ENCODE data around the gene SRSF2.
A peak's percentile ranks its signal among the peaks of the same experiment; 100 is the strongest.
"Not testable (repeated sequence)": the region's sequence is repeated elsewhere in the genome, so short reads cannot be mapped to it uniquely, and the experiment has no call there.

SRSF2 gene, protein sequence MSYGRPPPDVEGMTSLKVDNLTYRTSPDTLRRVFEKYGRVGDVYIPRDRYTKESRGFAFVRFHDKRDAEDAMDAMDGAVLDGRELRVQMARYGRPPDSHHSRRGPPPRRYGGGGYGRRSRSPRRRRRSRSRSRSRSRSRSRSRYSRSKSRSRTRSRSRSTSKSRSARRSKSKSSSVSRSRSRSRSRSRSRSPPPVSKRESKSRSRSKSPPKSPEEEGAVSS

DNA sequence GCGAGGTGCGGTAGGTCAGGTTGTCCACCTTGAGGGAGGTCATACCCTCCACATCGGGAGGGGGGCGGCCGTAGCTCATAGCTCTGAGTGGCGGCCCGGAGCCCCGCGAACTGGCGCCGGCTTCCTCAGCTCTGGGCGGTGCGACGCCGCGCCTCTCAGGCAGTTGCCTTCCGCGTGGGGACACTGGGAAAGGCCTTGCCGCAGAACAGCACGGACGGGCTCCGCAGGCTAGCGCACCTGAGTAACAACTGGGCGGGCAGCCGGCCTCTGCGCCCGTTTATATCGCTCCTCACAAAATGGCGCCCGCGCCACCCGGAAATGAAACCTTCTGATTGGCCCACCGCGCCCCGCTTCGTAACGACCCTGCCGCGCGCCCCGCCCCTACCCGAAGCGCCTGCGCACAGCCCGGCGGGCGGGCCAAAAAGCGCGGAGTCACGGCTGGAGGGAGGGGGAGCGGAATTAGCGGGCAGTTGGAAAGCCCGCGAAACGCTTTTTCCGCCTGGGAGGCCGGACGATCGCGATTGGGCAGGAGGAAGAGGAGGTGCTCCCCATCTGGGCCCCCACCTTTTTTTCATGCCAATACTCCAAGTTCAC, at the start of gene SRSF2:
SRSF2 (minus strand) TSS at position 250 of the 594 bp plus-strand sequence; CDS start at position 79, 171 bp downstream.
- peak; percentile 100 for DNase-seq

DNA sequence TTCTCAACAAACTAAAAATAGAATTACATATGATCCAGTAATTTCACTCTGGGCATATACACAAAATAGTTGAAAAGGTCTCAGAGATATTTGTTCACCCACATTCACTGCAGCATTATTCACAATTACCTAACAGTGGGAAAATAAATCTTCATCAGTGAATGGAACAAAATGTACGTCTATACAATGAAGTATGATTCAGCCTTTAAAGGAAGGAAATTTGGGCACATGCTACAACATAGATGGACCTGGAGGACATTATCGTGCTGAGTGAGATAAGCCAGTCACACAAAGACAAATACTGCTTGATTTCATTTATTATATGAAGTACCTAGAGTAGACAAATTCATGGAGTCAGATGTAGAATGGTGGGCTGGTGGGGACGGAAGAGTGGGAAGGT, 47.8 kb upstream of the SRSF2 start:
- DNase-seq: no peak

DNA sequence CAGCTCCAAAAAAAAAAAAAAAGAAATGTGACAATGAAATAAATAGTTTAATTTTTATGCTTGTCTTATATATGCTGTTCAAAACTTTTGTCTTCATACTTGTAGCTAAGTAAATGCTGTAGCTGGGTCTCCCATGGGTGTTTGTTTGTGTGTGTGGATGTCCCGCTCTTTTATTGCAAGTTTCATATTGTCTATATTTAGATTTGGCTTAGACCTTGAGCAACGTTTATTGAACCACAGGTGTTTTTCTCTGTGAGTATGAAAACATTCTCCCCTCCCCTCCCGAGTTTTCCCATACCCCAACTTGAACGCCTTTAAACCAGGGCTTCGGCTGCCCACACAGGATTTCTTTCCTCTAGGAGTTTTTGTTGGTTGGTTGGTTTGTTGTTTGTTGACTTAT, 46.0 kb upstream of the SRSF2 start:
- no peak for DNase-seq

DNA sequence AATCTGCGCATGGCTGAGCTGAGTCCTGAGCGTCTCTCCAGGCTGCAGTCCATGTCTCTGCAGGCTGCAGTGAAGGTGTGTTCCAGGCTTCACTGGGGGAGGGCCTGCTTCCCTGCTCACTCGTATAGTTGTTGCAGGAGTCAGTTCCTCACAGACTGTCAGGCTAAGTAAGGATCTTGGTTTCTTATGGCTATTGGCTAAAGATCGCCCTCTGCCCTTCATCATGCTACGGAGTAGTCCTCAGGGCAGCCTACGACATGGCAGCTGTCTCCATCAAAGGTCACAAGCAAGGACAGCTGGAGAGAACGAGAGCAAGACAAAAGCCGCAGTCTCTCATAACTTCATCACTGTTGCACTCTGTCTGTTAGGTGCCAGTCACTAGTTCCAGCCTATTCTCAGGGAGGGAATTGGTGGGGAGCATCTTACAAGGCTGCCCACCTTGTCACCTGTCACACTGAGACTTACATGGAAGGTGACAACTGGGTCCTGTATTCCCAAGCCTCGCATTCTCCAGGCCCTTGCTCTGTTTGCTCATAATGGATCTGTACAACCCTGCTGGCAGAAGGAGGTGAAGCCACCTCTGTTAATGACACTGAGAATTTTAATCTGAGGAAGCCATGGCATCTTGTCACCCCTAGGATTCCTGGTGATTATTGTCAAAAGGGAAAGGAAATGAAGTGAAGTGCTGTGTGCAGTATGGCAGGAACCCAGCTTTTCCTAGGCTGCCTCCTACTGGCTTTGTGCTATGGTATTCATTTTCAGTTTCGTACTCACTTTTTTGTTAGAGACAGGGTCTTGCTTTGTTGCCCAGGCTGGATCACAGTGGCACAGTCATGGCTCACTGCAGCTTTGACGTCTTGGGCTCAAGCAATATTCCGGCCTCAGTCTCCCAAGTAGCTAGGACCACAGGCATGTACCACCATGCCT, 44.2 kb upstream of the SRSF2 start:
- DNase-seq: no peak

DNA sequence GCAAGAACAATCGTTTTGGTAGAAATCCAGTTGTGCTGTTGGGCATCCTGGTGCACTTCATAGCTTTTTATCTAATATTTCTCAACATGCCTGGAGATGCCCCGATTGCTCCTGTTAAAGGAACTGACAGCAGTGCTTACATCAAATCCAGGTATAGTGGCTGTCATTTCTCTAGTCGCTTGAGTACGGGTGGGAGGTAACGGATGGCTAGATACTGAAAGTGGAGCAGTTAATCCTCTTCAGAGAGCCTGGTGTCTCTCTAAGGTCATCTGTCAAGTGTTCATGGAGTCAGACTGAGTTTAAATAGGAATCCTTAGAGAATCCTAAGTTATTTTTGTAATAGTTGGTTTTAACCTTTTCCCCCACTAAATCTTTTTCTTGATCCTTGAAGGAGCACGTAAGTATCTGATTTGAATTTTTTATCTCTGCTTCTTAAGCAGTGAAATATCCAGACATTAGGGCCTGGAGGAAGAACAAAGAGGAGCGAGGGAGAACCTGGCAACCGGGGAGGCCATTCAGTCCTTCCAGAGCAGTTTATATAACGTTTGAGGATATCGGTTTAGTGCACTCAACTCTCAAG, 38.0 kb upstream of the SRSF2 start:
- no peak for DNase-seq

DNA sequence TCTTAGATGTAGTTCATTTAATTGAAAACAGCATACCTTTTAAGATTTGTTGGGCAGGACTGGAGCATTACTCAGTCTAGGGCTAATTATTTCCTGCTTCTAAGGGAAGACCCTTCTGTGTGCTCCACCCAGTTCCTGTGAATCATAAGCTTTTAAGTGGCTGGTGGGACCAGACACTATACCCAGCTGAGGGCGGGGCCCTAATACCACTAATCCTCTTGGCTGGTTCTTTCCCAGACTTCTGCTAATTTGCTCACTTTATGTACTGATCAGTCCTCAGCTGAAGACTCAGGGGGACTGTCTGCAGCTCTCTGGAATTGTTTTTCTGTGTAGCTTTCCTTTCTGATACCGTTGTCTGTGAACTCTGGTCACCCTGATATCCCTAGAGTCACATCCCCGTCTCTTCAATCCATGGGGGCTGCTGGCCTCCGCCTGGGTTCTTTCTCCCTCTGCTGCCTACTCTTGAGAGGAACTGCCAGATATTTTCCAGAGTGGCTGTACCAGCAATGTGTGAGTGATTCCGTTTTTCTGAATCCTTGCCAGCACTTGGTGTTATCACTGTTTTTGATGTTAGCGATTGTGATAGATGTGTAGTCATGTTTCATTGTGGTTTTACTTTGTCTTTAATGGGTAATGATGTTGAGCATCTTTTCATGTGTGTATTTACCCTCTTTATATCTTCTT, 35.9 kb upstream of the SRSF2 start:
- DNase-seq: no peak

- DNase-seq: no peak
Measured at GRCh38 chr17:76758570-76758969, 21.4 kb upstream of the SRSF2 start.

- no peak for DNase-seq
Measured at GRCh38 chr17:76757256-76757655, 20.1 kb upstream of the SRSF2 start.

- no peak for DNase-seq
Measured at GRCh38 chr17:76755285-76755684, 18.2 kb upstream of the SRSF2 start.

- DNase-seq: no peak
Measured at GRCh38 chr17:76753061-76753961, 16.2 kb upstream of the SRSF2 start.

DNA sequence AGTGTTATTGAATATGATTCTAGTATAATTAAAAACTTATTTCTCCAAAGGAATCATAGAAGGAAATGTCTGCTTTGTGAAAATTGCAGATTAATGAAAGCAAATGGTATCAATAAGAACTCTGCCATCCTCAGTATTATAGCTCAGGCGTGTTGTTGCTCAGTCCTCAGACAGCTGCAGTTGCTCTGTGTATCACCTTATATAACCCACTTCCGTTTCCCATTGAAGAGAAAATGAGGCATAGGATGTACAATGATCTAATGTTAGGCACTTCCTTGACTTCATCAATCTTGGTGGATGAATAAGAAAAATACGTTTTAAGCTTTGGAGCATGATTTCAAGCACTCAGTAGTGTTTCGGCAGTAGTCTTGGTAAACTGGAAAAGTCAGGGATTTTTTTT, 14.9 kb upstream of the SRSF2 start:
- DNase-seq: no peak

- DNase-seq: no peak
Measured at GRCh38 chr17:76751416-76751993, 14.4 kb upstream of the SRSF2 start.

DNA sequence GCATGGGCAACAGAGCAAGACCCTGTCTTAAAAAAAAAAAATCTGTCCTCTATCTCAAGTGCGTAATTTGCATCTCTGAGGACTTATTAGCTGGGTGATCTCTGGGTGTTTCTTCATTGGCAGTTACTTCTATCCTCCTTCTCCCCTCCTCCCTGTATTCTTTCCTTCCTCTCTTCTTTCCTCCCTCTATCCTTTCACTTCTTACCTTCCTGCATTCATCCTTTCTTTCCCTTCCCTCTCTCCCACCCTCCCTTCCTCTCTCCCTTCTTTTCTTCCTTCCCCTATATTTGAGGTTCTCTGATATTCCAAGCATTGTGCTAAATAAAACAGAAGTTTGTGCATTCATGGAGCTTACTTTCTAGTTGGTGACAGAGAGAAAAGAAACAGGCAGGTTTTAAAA, 11.5 kb upstream of the SRSF2 start:
- DNase-seq: no peak

- no peak for DNase-seq
Measured at GRCh38 chr17:76747716-76748363, 10.7 kb upstream of the SRSF2 start.

DNA sequence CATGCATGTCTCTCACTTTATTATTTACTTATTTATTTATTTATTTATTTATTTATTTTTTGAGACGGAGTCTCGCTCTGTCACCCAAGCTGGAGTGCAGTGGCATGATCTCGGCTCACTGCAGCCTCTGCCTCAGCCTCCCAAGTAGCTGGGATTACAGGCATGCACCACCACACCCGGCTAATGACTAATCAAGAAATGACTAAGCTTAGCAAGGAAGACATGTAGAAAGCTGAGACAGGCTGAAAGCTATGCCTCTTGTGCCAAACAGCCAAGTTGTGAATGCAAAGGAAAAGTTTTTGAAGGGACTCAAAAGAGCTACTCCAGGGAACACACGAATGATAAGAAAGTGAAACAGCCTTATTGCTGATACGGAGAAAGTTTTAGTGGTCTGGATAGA, 8.7 kb upstream of the SRSF2 start:
- DNase-seq: not testable (repeated sequence)

- DNase-seq: no peak
Measured at GRCh38 chr17:76744747-76745146, 7.6 kb upstream of the SRSF2 start.

GRCh38 chr17:76742958-76743357, 5.8 kb upstream of the SRSF2 start:
- DNase-seq: no peak

- no peak for DNase-seq
Measured at GRCh38 chr17:76740329-76741118, 3.4 kb upstream of the SRSF2 start.

DNA sequence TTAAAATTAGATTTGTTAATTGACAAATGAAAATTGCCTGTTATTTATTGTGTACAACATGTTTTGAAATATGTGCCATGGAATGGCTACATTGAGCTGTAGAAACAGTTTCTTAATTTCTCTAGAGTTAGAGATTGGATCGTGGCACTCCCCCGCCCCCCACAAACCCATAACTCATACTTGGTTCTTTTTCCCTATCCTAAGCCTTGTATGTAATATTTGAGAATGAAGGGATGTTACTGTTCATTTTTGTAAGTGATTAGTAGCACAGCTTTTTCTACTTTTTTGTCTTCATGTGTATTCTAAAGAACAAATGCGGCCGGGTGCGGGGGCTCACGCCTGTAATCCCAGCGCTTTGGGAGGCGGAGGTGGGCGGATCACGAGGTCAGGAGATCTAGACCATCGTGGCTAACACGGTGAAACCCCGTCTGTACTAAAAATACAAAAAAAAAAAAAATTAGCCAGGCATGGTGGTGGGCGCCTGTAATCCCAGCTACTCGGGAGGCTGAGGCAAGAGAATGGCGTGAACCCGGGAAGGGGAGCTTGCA, 2.5 kb upstream of the SRSF2 start:
- DNase-seq: not testable (repeated sequence)

- DNase-seq: no peak
Measured at GRCh38 chr17:76738468-76738850, 1.3 kb upstream of the SRSF2 start.
